Measurements from ENCODE around the gene L2HGDH.

DNA sequence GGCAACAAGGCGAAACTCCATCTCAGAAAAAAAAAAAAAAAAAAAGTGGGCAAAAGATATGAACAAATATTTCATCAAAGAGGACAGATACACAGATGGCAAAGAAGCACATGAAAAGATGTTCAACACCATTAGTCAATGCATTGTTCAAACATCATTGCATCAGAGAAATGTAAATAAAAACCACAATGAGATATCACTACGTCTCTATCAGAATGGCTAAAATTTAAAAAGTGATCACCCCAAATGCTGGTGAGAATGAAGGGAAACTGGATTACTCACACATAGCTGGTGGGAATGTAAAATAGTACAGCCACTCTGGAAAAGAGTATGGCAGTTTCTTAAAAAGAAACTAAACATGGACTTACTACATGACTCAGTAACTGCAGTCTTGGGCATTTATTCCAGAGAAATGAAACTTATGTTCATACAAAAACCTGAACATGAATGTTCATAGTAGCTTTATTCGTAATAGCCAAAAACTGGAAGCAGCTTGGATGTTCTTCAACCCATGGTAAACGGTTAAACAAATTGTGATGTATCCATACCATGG, 3.6 kb downstream of the L2HGDH start:
- TF ChIP-seq, protein P1, sequence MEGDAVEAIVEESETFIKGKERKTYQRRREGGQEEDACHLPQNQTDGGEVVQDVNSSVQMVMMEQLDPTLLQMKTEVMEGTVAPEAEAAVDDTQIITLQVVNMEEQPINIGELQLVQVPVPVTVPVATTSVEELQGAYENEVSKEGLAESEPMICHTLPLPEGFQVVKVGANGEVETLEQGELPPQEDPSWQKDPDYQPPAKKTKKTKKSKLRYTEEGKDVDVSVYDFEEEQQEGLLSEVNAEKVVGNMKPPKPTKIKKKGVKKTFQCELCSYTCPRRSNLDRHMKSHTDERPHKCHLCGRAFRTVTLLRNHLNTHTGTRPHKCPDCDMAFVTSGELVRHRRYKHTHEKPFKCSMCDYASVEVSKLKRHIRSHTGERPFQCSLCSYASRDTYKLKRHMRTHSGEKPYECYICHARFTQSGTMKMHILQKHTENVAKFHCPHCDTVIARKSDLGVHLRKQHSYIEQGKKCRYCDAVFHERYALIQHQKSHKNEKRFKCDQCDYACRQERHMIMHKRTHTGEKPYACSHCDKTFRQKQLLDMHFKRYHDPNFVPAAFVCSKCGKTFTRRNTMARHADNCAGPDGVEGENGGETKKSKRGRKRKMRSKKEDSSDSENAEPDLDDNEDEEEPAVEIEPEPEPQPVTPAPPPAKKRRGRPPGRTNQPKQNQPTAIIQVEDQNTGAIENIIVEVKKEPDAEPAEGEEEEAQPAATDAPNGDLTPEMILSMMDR (IDR thresholded peaks at IDR 0.05), result no peak
- no peak for TF ChIP-seq TCF12 (IDR thresholded peaks at IDR 0.05)
- TF ChIP-seq RAD21 (IDR thresholded peaks at IDR 0.05; ENCODE audit: low read length), result no peak
- no peak for TF ChIP-seq EP300 (IDR thresholded peaks at IDR 0.05; ENCODE audit: borderline replicate concordance in 1 of 2, low read depth in 1 of 2, low read length in 1 of 2)
- TF ChIP-seq YY1 (IDR thresholded peaks at IDR 0.05; ENCODE audit: low read depth), result no peak
- TF ChIP-seq, protein P2, sequence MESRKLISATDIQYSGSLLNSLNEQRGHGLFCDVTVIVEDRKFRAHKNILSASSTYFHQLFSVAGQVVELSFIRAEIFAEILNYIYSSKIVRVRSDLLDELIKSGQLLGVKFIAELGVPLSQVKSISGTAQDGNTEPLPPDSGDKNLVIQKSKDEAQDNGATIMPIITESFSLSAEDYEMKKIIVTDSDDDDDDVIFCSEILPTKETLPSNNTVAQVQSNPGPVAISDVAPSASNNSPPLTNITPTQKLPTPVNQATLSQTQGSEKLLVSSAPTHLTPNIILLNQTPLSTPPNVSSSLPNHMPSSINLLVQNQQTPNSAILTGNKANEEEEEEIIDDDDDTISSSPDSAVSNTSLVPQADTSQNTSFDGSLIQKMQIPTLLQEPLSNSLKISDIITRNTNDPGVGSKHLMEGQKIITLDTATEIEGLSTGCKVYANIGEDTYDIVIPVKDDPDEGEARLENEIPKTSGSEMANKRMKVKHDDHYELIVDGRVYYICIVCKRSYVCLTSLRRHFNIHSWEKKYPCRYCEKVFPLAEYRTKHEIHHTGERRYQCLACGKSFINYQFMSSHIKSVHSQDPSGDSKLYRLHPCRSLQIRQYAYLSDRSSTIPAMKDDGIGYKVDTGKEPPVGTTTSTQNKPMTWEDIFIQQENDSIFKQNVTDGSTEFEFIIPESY (IDR thresholded peaks at IDR 0.05; ENCODE audit: borderline replicate concordance, low read depth), result no peak
- no peak for TF ChIP-seq RXRA (IDR thresholded peaks at IDR 0.05; ENCODE audit: borderline replicate concordance, low read depth)
- TF ChIP-seq, protein P3, sequence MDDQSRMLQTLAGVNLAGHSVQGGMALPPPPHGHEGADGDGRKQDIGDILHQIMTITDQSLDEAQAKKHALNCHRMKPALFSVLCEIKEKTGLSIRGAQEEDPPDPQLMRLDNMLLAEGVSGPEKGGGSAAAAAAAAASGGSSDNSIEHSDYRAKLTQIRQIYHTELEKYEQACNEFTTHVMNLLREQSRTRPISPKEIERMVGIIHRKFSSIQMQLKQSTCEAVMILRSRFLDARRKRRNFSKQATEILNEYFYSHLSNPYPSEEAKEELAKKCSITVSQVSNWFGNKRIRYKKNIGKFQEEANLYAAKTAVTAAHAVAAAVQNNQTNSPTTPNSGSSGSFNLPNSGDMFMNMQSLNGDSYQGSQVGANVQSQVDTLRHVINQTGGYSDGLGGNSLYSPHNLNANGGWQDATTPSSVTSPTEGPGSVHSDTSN (IDR thresholded peaks at IDR 0.05), result no peak
- no peak for TF ChIP-seq MEF2A (IDR thresholded peaks at IDR 0.05; ENCODE audit: borderline replicate concordance, low read depth)
